Osteoblast (primary cell): ENCODE measurements around the gene MTHFD2L. TPM values are rescaled to one million over a fixed set of nuclear protein-coding genes. Genes with fewer than 3 reads are reported as not detected.

ENCODE experiments used
- DNase-seq: peaks from one replicate; pipeline ENCODE4 v3.0.0; 2011; ENCODE audit warnings: low spot score, mixed read lengths; ENCODE audit not compliant: insufficient read length; ENCODE audit errors: missing footprints
- H2AFZ ChIP-seq: 2 replicates; pipeline ENCODE4 v1.6.0; 2011; ENCODE audit warnings: mild to moderate bottlenecking, low read length
- H3K27ac ChIP-seq: 2 replicates; pipeline ENCODE4 v1.5.1; 2011; ENCODE audit warnings: mild to moderate bottlenecking, low read depth, low read length, moderate library complexity
- H3K27me3 ChIP-seq: 2 replicates; pipeline ENCODE4 v1.6.0; 2012; ENCODE audit warnings: mild to moderate bottlenecking, control low read depth, inconsistent platforms, low read length, moderate library complexity; ENCODE audit not compliant: insufficient read depth
- H3K36me3 ChIP-seq: 2 replicates; pipeline ENCODE4 v1.5.1; 2011; ENCODE audit warnings: mild to moderate bottlenecking, low read length, control low read depth, moderate library complexity; ENCODE audit not compliant: insufficient read depth
- H3K4me1 ChIP-seq: 2 replicates; pipeline ENCODE4 v1.5.1; 2011; ENCODE audit warnings: mild to moderate bottlenecking, low read length, control low read depth, moderate library complexity; ENCODE audit not compliant: insufficient read depth
- H3K4me2 ChIP-seq: 2 replicates; pipeline ENCODE4 v1.6.0; 2011; ENCODE audit warnings: mild to moderate bottlenecking, low read length; ENCODE audit not compliant: insufficient read depth
- H3K4me3 ChIP-seq: fragments of 200-600 bp; sonication (generic); 3 replicates; pipeline ENCODE4 v1.5.1; 2012; ENCODE audit warnings: mild to moderate bottlenecking, low read length, inconsistent platforms; ENCODE audit not compliant: insufficient read depth
- H3K79me2 ChIP-seq: 2 replicates; pipeline ENCODE4 v1.6.0; 2012; ENCODE audit warnings: mild to moderate bottlenecking, low read length, control low read depth, inconsistent platforms; ENCODE audit not compliant: insufficient read depth
- H3K9me3 ChIP-seq: 2 replicates; pipeline ENCODE4 v1.5.1; 2011; ENCODE audit warnings: low read depth, low read length, control low read depth
- H4K20me1 ChIP-seq: 2 replicates; pipeline ENCODE4 v1.6.0; 2012; ENCODE audit warnings: mild to moderate bottlenecking, low read length, control low read depth; ENCODE audit not compliant: insufficient read depth
- CTCF ChIP-seq: IDR thresholded peaks from 2 replicates; pipeline ENCODE4 v1.5.1; 2011; ENCODE audit warnings: mild to moderate bottlenecking, low read depth, low read length, moderate library complexity; ENCODE audit errors: extremely low read depth
- total RNA-seq: library from RNA; depleted of rRNA; stranded (reverse); fragments of >200 nt; gene quantifications from 2 replicates; pipeline ENCODE4 v1.2.3, GENCODE V29; 2012

MTHFD2L gene
- total RNA-seq, 1 donor: 13.0 TPM

GRCh38 chr4:74287791-74288190, 129.9 kb downstream of the MTHFD2L start:
- H4K20me1 ChIP-seq: no peaks in the 10 kb centered on the region
- no peak overlapping the region for H3K27ac ChIP-seq
- H3K4me1 ChIP-seq: peaks cover 30% of the 10 kb centered on the region
- H3K79me2 ChIP-seq: no peaks in the 10 kb centered on the region
- no peaks in the 10 kb centered on the region for H3K27me3 ChIP-seq
- no peaks in the 10 kb centered on the region for H3K36me3 ChIP-seq
- no peak overlapping the region for H2AFZ ChIP-seq
- no peak for TF ChIP-seq CTCF
- H3K4me3 ChIP-seq: no peak overlapping the region
- no peaks in the 10 kb centered on the region for H3K9me3 ChIP-seq
- DNase-seq: no peak
- H3K4me2 ChIP-seq: no peak overlapping the region

- Histone ChIP-seq H3K9me3 (no peaks in the 10 kb centered on the region), H3K27ac (no peak overlapping the region), H3K79me2 (no peaks in the 10 kb centered on the region), H3K4me1 (peaks cover 9% of the 10 kb centered on the region), H3K4me3 (no peak overlapping the region), H3K4me2 (no peak overlapping the region), H4K20me1 (no peaks in the 10 kb centered on the region), H3K36me3 (no peaks in the 10 kb centered on the region), H2AFZ (no peak overlapping the region), H3K27me3 (no peaks in the 10 kb centered on the region)
- TF ChIP-seq CTCF: no peak
- no peak for DNase-seq
These were observed 133.6 kb downstream of the MTHFD2L start for GRCh38 chr4:74291471-74291870.

- Histone ChIP-seq H3K79me2 (no peaks in the 10 kb centered on the region), H3K4me1 (peaks cover 7% of the 10 kb centered on the region), H3K27ac (no peak overlapping the region), H3K9me3 (no peaks in the 10 kb centered on the region), H3K27me3 (no peaks in the 10 kb centered on the region), H4K20me1 (no peaks in the 10 kb centered on the region), H2AFZ (no peak overlapping the region), H3K36me3 (no peaks in the 10 kb centered on the region), H3K4me3 (no peak overlapping the region), H3K4me2 (no peak overlapping the region)
- TF ChIP-seq CTCF: no peak
- peak; percentile 19 for DNase-seq
These were observed 134.4 kb downstream of the MTHFD2L start for GRCh38 chr4:74292111-74292870.

- no peaks in the 10 kb centered on the region for H3K79me2 ChIP-seq
- H3K36me3 ChIP-seq: no peaks in the 10 kb centered on the region
- no peaks in the 10 kb centered on the region for H3K27me3 ChIP-seq
- no peaks in the 10 kb centered on the region for H4K20me1 ChIP-seq
- H3K4me2 ChIP-seq: no peak overlapping the region
- H2AFZ ChIP-seq: no peak overlapping the region
- no peak overlapping the region for H3K27ac ChIP-seq
- H3K9me3 ChIP-seq: no peaks in the 10 kb centered on the region
- no peak for DNase-seq
- H3K4me3 ChIP-seq: no peak overlapping the region
- H3K4me1 ChIP-seq: peaks cover 7% of the 10 kb centered on the region
- no peak for TF ChIP-seq CTCF
These were observed 135.6 kb downstream of the MTHFD2L start for GRCh38 chr4:74293558-74293957.
